Renal pelvis (tissue), 4 donors: ENCODE results near the gene ID2. TPM values are rescaled to one million over a fixed set of nuclear protein-coding genes. Genes with fewer than 3 reads are reported as not detected.
A peak's percentile ranks its signal among the peaks of the same experiment; 100 is the strongest.

ENCODE experiments used
- DNase-seq: peaks from one replicate; pipeline ENCODE4 v3.0.0-alpha.2; 2013
- polyA plus RNA-seq, 3 donors: library from polyadenylated mRNA; unstranded; fragments of 120-200 nt; gene quantifications; one replicate each; pipeline ENCODE4 v1.2.1, GENCODE V29; 2013; ENCODE audit not compliant: insufficient read length in 3 of 3

The ID2 gene
- polyA plus RNA-seq, 3 donors, result 284 to 311 (median 290) TPM

GRCh38 chr2:8643996-8644356, 37.9 kb upstream of the ID2 start:
- DNase-seq, result no peak

- DNase-seq, result no peak
Observed at GRCh38 chr2:8644605-8645175, 37.2 kb upstream of the ID2 start.

- no peak for DNase-seq
Observed at GRCh38 chr2:8645176-8645831, 36.6 kb upstream of the ID2 start.

GRCh38 chr2:8646731-8647461, 35.0 kb upstream of the ID2 start:
- DNase-seq, result no peak

GRCh38 chr2:8647462-8647857, 34.4 kb upstream of the ID2 start:
- no peak for DNase-seq

- peak; percentile 63 for DNase-seq
Observed at GRCh38 chr2:8648441-8649213, 33.2 kb upstream of the ID2 start.

GRCh38 chr2:8649718-8650117, 32.1 kb upstream of the ID2 start:
- no peak for DNase-seq

GRCh38 chr2:8650256-8650655, 31.6 kb upstream of the ID2 start:
- no peak for DNase-seq

- DNase-seq, result no peak
Observed at GRCh38 chr2:8652774-8653426, 29.0 kb upstream of the ID2 start.

GRCh38 chr2:8653485-8653884, 28.4 kb upstream of the ID2 start:
- DNase-seq, result no peak

GRCh38 chr2:8654041-8654440, 27.8 kb upstream of the ID2 start:
- DNase-seq, result no peak

- no peak for DNase-seq
Observed at GRCh38 chr2:8654483-8654882, 27.4 kb upstream of the ID2 start.

GRCh38 chr2:8656160-8656641, 25.7 kb upstream of the ID2 start:
- no peak for DNase-seq

GRCh38 chr2:8656811-8657210, 25.0 kb upstream of the ID2 start:
- no peak for DNase-seq

GRCh38 chr2:8657423-8658062, 24.3 kb upstream of the ID2 start:
- no peak for DNase-seq

GRCh38 chr2:8658064-8658862, 23.6 kb upstream of the ID2 start:
- DNase-seq, result no peak

GRCh38 chr2:8659092-8659734, 22.6 kb upstream of the ID2 start:
- no peak for DNase-seq

GRCh38 chr2:8659735-8660492, 21.9 kb upstream of the ID2 start:
- DNase-seq, result no peak

GRCh38 chr2:8661235-8661634, 20.6 kb upstream of the ID2 start:
- DNase-seq, result no peak
